Activated gamma-delta T cell treated with anti-CD3 and anti-CD28 coated beads, Interleukin-2, amount 50 U/mL, for 16 hours (primary cell): ENCODE data around the gene RBM18.

Experiments
- DNase-seq: peaks from one replicate; pipeline ENCODE4 v3.0.0-alpha.2; 2020; ENCODE audit warnings: low read depth

Gene RBM18, protein sequence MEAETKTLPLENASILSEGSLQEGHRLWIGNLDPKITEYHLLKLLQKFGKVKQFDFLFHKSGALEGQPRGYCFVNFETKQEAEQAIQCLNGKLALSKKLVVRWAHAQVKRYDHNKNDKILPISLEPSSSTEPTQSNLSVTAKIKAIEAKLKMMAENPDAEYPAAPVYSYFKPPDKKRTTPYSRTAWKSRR

DNA sequence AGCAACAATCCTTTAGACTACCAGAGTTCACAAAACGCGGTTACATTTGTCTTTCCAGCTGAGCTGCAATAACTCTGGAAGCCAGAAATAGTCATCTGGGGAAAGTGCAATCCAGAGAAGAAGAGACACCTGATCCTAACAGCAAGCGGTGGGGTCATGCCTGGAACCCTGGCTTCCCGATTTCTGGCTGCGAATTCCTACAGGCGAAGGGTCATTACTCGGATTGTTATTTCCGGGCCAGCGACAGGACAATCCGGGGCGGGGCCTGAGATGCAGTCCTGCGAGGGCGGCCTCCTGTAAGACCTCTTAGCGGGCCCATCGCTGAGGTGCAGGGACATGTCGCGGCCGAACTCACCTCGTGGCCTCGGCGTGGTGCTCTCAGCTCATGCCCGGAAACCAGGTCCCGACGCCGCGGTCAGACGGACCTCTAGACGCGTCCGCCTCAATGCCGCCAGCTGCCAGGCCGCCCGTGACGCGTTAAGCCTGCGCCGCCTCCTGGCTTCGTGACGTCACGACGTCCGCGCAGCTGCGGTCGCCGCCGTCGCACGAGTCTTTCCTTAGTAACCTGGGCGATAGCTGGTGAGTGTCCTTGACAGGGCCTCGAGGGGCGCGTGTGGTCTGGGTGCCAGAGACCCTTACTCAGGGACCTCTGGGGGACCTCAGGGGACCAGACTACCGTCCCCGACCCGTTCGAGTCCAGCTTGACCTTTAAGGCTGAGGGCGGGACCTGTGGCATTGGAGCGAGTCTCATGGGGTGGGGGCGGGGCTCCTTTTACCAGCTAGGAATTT is at the start of gene RBM18, which contains the start of gene MRRF:
RBM18 (minus strand) TSS at position 481 of the 789 bp plus-strand sequence. CDS start 3,348 bp downstream, outside the sequence.
MRRF (plus strand) TSS at position 523 of the 789 bp plus-strand sequence. CDS start 6,010 bp downstream, outside the sequence.
- DNase-seq: peak; percentile 76

- DNase-seq: no peak
Measured at GRCh38 chr9:122314165-122314564, 49.5 kb upstream of the RBM18 start.

DNA sequence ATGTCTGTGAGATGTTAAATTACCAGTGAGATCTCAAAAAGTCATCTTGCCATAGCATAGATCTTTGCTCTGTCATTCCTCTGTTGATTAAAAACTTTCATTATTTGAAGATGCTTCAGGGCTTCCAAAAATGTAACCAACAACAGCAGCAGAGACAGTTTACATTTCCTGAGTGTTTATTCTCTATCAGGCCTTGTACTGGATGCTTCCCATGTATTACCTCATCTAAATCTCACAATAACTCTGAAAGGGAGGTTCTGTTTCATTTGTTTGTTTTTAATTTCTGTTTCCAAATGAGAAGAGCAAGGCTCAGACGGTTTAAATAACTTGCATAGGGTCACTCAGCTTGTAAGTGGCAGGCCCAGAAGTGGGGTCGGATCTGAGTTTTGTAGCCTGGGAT is 45.2 kb upstream of the RBM18 start:
- no peak for DNase-seq

DNA sequence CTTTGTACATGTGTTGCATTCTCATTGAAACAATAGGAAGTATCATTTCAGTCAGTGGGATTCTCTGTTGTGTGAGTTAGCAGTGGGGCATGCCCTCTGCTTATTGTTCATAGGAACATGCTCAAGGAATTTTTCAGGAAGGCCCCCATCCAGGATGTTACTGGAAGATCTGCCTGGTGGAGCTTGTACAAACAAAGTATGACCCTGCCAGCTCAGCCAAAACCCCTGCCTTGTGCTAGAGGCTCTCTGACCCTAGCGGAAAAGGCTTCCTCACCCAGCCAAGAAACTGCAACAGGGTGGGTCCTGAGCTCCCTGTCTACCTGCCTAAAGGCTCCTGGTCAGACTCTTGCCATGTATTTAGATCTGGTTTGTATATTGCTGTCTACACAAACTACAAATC is 43.3 kb upstream of the RBM18 start:
- DNase-seq: no peak

DNA sequence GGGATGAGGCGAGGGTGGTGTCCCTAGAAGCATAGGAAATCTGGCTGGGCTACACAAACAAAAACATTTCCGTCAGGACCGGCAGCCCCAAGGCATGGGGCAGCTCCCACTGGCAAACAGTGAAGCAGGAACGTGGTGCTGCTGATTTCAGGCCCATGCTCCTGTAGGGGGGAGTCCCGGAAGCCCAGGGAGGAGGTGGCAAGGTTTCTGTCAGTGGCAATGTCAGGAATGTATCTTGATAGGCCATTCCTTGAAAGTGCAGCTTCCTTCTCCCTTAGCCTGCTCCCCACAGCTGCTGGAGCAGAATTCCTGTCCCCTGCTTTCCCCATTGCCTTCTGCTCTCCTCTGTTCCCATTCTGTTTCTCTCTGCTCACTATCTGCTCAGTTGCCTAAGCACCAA is 42.4 kb upstream of the RBM18 start:
- no peak for DNase-seq

- DNase-seq: no peak
Measured at GRCh38 chr9:122302237-122303093, 37.8 kb upstream of the RBM18 start.

DNA sequence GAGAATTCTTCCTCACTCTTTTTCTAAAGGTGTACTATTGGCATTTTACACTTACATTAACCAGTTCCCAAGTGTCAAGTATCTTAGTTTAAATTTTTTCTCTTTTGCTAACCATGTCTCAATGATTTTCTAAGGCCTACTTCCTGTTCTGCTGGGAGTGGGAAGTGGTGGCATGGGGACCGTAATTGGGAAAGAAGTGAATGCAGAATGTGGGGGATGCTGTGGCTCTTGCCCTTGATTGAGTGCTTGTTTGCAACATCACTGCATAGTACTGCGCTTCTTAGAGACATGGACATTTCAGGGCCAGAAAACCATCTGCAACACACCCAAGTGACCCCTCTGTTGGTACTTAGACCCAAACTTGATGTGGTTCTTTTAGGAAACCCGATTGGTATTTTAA is 32.9 kb upstream of the RBM18 start:
- no peak for DNase-seq

DNA sequence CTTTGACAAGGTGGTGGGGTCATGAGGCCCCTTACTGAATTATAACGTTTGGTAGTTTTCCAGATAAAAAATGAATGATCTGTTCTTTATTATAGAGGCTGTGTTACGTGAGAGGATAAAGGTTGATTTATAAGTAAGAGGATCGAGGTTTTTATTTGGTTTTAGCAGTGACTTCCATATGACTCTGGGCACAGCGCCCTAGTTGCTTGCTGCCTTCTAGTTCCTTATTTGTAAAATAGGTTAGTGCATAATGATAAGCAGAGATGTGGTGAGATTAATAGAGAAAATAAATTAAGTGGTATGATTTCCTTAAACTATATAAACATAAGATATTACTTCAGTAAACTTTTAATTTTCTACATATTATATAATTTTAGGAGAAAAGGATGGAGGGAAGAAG is 29.9 kb upstream of the RBM18 start:
- DNase-seq: no peak

- DNase-seq: no peak
Measured at GRCh38 chr9:122291458-122291857, 26.8 kb upstream of the RBM18 start.

DNA sequence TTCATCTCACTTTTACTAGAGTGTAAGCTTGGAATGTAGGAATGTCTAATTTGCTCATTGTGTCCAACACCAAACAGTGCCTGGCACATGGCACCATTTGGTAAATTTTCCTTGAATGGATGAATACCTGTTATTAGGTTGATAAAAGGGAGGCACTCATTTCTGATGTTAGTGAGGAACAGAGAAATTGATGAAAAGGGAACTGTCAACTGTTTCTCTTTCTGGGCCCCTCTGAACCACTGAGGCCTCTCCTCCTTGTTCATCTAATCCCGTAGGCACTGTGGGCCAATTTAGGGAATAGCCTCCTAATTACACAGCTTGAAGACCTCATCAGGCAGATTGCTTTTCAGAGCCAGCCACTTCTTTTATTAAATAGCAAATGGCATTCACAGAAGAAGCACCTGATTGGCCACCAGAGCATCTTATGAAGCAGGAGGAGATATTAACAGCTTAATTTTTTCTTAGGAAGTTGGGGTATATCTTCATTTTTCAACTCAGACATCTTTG is 22.6 kb upstream of the RBM18 start:
- no peak for DNase-seq

DNA sequence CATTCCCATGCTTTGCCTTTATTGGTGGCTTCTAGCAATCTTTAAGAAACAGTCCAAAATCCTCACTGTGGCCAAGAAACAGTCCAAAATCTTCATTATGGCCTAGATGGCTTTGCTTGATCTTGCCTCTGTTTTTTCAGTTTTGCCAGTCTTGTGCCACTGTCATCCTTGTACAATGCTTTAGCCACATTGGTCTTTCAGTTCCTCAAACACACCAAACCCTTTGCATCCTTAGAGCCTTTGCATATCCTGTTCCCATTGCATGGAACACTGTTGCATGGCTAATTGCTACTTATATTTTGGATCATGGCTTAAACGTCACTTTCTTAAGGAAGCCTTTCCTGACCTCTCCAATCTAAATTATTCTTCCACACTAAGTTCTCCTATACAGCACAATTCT is 22.1 kb upstream of the RBM18 start:
- DNase-seq: no peak

GRCh38 chr9:122281368-122281767 is 16.7 kb upstream of the RBM18 start:
- DNase-seq: no peak

- no peak for DNase-seq
Measured at GRCh38 chr9:122277285-122277897, 12.8 kb upstream of the RBM18 start.

DNA sequence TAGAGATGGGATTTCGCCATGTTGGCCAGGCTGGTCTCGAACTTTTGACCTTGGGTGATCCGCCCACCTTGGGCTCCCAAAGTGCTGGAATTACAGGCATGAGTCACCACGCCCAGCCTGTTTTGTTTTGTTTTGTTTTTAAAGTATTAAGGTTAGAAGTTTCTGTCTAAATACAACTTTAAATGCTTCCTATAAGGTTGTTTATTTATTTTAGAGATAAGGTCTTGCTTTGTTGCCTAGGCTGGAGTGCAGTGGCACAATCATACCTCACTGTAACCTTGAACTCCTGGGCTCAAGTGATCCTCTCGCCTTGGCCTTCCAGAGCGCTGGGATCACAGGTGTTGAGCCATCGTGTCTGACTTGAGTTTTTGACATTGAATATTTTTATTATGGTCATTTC is 11.5 kb upstream of the RBM18 start:
- DNase-seq: no peak

DNA sequence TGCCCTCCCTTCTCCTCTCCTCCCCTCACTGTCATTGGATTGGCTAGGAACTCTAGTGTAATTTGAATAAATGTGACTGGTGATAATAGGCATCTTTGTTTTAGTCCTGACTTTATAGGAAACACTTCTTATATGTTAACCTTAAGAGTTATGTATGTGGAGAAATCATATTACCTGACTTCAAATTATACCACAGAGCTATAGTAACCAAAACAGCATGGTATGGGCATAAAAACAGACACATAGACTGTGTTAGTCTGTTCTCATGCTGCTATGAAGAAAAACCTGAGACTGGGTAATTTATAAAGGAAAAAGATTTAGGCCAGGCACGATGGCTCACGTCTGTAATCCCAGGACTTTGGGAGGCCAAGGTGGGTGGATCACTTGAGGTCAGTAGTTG is 9.4 kb upstream of the RBM18 start:
- no peak for DNase-seq

DNA sequence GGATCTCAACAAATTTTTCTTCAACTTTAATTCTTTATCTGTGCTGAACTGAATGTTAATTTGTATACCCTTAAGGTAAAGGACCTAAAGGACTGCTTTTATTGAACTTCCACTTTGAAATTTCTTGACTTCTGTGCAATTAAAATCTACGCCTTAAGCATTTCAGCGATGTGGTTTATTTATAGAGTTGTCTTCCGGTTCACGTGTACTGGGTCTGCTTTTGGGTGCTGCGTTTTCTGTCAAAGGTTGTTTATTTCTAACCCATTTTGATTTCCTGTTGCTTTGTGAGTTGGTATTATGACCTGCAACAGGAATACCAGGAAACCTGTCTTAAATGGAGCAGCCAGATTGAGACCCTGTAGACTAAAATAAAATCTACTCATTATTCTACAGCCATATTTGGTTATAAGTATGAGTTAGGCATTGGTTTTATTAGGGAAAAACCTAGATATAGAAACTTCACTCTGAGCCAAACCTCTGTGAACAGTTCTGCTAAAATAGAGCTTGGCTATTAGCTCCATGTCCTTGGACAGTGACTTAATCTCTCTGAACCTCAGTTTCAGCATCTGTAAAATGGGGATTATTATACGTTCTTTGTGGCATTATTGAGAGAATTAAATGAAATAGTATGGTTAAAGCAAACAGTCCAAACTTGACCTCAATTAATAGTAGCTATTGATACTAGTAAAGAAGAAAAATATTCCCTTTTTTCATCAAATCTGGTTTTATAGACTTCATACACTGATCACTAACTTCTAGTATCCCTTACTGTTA is 3.6 kb upstream of the RBM18 start:
- DNase-seq: no peak

GRCh38 chr9:122265149-122265915 is 692 bp upstream of the RBM18 start:
- DNase-seq: peak; percentile 12

GRCh38 chr9:122263699-122264349 is 816 bp downstream of the RBM18 start:
- DNase-seq: no peak

DNA sequence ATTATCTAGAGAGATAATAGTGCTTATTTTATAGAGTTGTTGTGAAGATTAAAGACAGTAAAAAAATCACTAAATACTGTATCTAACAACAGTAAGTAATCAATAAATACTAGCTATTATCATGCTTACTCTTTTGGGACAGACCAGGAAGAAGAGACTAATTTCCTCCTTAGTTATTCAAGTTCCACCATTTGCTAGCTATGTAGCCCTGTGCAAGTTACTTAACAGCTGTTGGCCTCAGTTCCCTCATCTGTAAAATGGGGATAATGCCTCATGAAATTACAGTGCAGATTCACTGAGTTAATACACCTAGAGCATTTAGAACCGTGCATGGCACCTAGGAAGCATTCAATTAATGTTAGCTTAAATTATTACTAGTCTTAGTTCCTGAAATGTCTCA is 2.6 kb downstream of the RBM18 start:
- no peak for DNase-seq

DNA sequence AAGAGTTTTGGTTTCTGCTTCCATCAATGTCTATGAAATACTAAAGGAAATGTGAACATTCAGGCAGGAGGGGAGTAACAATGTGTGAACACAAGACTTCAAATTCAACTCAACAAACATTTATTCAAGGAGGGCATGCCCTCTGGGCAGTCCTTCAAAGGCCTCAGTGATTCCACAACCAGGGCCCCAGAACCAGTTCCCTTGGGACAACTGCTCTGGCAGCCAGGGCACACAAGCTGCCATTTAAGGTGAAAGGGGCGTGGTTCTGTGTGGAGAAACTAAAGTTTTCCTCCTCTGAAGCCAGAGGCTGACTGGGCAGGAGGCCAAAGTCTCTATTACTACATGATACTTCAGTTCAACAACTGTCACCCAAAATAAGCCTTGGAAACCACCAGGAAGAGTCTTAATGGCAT is 3.2 kb downstream of the RBM18 start:
- DNase-seq: no peak
